ENCODE results near the gene MX2. TPM values are rescaled to one million over a fixed set of nuclear protein-coding genes. Genes with fewer than 3 reads are reported as not detected.

MX2 gene
- total RNA-seq, 1 donor from 2014 or later: 0.26 TPM

DNA sequence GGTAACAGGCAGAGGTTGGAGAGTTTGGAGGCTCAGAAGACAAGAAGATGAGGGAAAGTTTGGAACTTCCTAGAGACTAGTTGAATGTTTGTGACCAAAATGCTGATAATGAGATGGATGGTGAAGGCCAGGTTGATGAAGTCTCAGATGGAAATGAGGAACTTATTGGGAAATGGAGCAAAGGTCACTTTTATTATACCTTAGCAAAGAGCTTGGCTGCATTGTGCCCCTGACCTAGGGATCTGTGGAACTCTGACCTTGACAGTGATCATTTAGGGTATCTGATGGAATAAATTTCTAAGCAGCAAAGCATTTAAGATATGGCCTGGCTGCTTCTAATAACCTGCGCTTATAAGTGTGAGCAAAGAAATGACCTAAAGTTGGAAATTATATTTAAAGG is 28.1 kb upstream of the MX2 start:
- H3K4me3 ChIP-seq (ENCODE audit: low read depth, low read length): no peak overlapping the region
- H3K27me3 ChIP-seq (ENCODE audit: control insufficient read depth, insufficient read depth, low read length): no peaks in the 10 kb centered on the region
- no peak for DNase-seq (ENCODE audit: low read depth)
- no peak for TF ChIP-seq CTCF (IDR thresholded peaks at IDR 0.05; ENCODE audit: insufficient read depth, low read length, severe bottlenecking)
- FAIRE-seq: no peak
- H3K36me3 ChIP-seq (ENCODE audit: control insufficient read depth, insufficient read depth, low read length): no peaks in the 10 kb centered on the region

DNA sequence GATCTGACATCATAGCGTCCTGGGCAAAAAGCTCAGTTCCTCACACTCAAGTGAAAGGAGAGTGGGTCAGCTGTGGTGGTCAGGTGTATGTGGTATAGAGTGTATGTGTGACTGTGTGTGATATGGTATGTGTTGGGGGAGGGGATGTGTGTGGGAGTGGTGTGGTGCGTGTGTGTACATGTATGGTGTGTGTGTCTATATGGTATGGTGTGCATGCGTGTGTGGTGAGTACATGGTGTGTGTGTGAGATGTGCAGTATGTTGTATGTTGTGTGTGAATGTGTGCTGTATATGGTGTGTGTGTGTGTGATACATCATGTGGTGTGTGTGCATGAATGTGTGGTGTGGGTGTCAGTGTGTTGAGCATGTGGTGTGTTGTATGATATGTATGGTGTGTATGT is 24.3 kb upstream of the MX2 start:
- H3K36me3 ChIP-seq (ENCODE audit: control insufficient read depth, insufficient read depth, low read length): no peaks in the 10 kb centered on the region
- H3K27me3 ChIP-seq (ENCODE audit: control insufficient read depth, insufficient read depth, low read length): no peaks in the 10 kb centered on the region
- DNase-seq (ENCODE audit: low read depth) (no peak), FAIRE-seq (peak; percentile 99)
- TF ChIP-seq CTCF (IDR thresholded peaks at IDR 0.05; ENCODE audit: insufficient read depth, low read length, severe bottlenecking): no peak
- no peak overlapping the region for H3K4me3 ChIP-seq (ENCODE audit: low read depth, low read length)

- no peak for DNase-seq (ENCODE audit: low read depth)
- no peaks in the 10 kb centered on the region for H3K27me3 ChIP-seq (ENCODE audit: control insufficient read depth, insufficient read depth, low read length)
- no peak overlapping the region for H3K4me3 ChIP-seq (ENCODE audit: low read depth, low read length)
- FAIRE-seq: no peak
- no peaks in the 10 kb centered on the region for H3K36me3 ChIP-seq (ENCODE audit: control insufficient read depth, insufficient read depth, low read length)
- TF ChIP-seq CTCF (IDR thresholded peaks at IDR 0.05; ENCODE audit: insufficient read depth, low read length, severe bottlenecking): no peak
These were observed 23.4 kb upstream of the MX2 start for GRCh38 chr21:41338455-41338854.

DNA sequence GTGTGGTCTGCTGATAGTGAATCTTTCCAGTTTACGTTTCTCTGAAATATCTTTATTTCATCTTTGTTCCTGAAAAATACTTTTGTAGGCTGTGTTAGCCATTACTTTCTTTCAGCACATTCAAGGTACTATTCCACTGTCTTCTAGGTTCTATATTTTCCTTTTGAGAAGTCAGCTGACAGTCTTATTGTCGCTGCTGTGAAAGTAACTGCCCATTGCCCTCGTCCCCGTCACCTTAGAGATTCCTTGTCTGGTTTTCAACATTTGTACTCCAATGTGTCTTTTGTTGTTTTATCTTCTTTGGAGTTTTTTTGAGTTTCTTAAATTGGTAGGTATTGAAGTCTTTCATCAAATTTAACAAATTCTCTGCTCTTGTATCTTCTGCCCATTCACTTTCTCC is 19.8 kb upstream of the MX2 start:
- Histone ChIP-seq H3K4me3 (ENCODE audit: low read depth, low read length) (no peak overlapping the region), H3K27me3 (ENCODE audit: control insufficient read depth, insufficient read depth, low read length) (no peaks in the 10 kb centered on the region), H3K36me3 (ENCODE audit: control insufficient read depth, insufficient read depth, low read length) (no peaks in the 10 kb centered on the region)
- DNase-seq (ENCODE audit: low read depth): no peak
- no peak for TF ChIP-seq CTCF (IDR thresholded peaks at IDR 0.05; ENCODE audit: insufficient read depth, low read length, severe bottlenecking)
- no peak for FAIRE-seq

GRCh38 chr21:41344146-41344545 is 17.7 kb upstream of the MX2 start:
- Histone ChIP-seq H3K27me3 (ENCODE audit: control insufficient read depth, insufficient read depth, low read length) (peaks cover 5% of the 10 kb centered on the region), H3K36me3 (ENCODE audit: control insufficient read depth, insufficient read depth, low read length) (no peaks in the 10 kb centered on the region), H3K4me3 (ENCODE audit: low read depth, low read length) (no peak overlapping the region)
- FAIRE-seq: no peak
- no peak for DNase-seq (ENCODE audit: low read depth)
- TF ChIP-seq CTCF (IDR thresholded peaks at IDR 0.05; ENCODE audit: insufficient read depth, low read length, severe bottlenecking): no peak

DNA sequence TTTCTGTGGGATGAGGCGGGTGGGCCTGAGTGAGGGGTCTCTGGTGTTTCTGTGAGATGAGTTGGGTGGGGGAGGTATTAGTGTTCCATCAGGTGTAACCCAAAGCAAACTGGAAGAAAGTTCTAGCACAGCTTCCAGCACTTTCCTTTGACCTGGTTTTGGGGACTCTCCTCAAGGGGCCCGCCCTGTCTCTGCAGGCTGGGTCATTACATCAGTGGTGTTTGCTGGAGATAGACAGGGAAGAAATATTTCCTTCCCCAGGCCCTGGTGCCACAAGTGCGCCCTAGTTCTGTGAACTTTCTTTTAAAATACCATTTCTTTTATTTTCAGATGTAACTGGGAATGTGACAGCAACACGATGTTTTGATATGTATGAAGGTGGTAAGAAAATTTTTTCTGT is 16.5 kb upstream of the MX2 start:
- no peak for DNase-seq (ENCODE audit: low read depth)
- no peaks in the 10 kb centered on the region for H3K36me3 ChIP-seq (ENCODE audit: control insufficient read depth, insufficient read depth, low read length)
- FAIRE-seq: no peak
- TF ChIP-seq CTCF (IDR thresholded peaks at IDR 0.05; ENCODE audit: insufficient read depth, low read length, severe bottlenecking): no peak
- peaks cover 7% of the 10 kb centered on the region for H3K27me3 ChIP-seq (ENCODE audit: control insufficient read depth, insufficient read depth, low read length)
- H3K4me3 ChIP-seq (ENCODE audit: low read depth, low read length): no peak overlapping the region

All from bronchial epithelial cell (primary cell).